OCI-LY7 (cell line): ENCODE measurements around the gene B4GALNT4. TPM values are rescaled to one million over a fixed set of nuclear protein-coding genes. Genes with fewer than 3 reads are reported as not detected.

ENCODE experiments used
- BruUV-seq: library from RNA; stranded (reverse); fragments of 400-500 nt; replicated peaks from 2 replicates; lab custom pipeline; 2021; lab: Mats Ljungman, UMichigan
- CTCF ChIA-PET: fragments of 300-600 bp; sonication (Branson Sonifier 250); formaldehyde crosslinking; loops from one replicate; lab custom pipeline; 2022; ENCODE audit warnings: antibody characterized with exemption; ENCODE audit not compliant: unreplicated experiment; lab: Charles Lee
- POLR2A ChIA-PET: fragments of 300-600 bp; sonication (Branson Sonifier 250); formaldehyde crosslinking; loops from one replicate; lab custom pipeline; 2022; ENCODE audit warnings: antibody characterized with exemption; lab: Charles Lee
- DNase-seq: peaks from one replicate; pipeline ENCODE4 v3.0.0-alpha.2; 2015; ENCODE audit warnings: low spot score
- H2AFZ ChIP-seq: fragments of 200-600 bp; sonication (generic), shearing (Covaris generic); 2 replicates; pipeline ENCODE4 v1.6.1; 2014; ENCODE audit warnings: mild to moderate bottlenecking, antibody characterized with exemption, low read length, moderate library complexity
- H3K27ac ChIP-seq: fragments of 200-600 bp; sonication (generic); 2 replicates; pipeline ENCODE4 v1.5.1; 2014; ENCODE audit warnings: mixed run types, low read depth, mild to moderate bottlenecking, moderate library complexity, low read length, inconsistent platforms; ENCODE audit not compliant: poor library complexity, severe bottlenecking
- H3K36me3 ChIP-seq: fragments of 200-600 bp; sonication (generic); 2 replicates; pipeline ENCODE4 v1.6.1; 2014; ENCODE audit warnings: mild to moderate bottlenecking, antibody characterized with exemption, low read length, moderate library complexity, mixed read lengths; ENCODE audit not compliant: insufficient read depth
- H3K4me1 ChIP-seq: fragments of 200-600 bp; sonication (generic); 2 replicates; pipeline ENCODE4 v1.5.1; 2014; ENCODE audit warnings: mild to moderate bottlenecking, low read length; ENCODE audit not compliant: insufficient read depth, poor library complexity, severe bottlenecking
- H3K4me2 ChIP-seq: fragments of 200-600 bp; sonication (generic); 2 replicates; pipeline ENCODE4 v1.6.1; 2014; ENCODE audit warnings: mild to moderate bottlenecking, low read length
- H3K4me3 ChIP-seq: fragments of 200-600 bp; sonication (generic); 2 replicates; pipeline ENCODE4 v1.5.1; 2014; ENCODE audit warnings: mild to moderate bottlenecking, low read depth, low read length; ENCODE audit not compliant: poor library complexity, severe bottlenecking
- H3K79me2 ChIP-seq: fragments of 200-600 bp; sonication (generic); 2 replicates; pipeline ENCODE4 v1.6.1; 2016; ENCODE audit warnings: low read depth, mild to moderate bottlenecking, low read length, moderate library complexity, mixed read lengths; ENCODE audit not compliant: insufficient read depth
- H3K9me2 ChIP-seq: fragments of 200-600 bp; sonication (generic); 2 replicates; pipeline ENCODE4 v1.6.1; 2016; ENCODE audit warnings: mild to moderate bottlenecking, low read length, mixed read lengths; ENCODE audit not compliant: insufficient read depth
- H3K9me3 ChIP-seq: fragments of 200-600 bp; sonication (generic); 2 replicates; pipeline ENCODE4 v1.6.1; 2014; ENCODE audit warnings: mild to moderate bottlenecking, mixed run types, low read length, mixed read lengths
- H4K20me1 ChIP-seq: fragments of 200-600 bp; sonication (generic); 2 replicates; pipeline ENCODE4 v1.6.1; 2014; ENCODE audit warnings: mild to moderate bottlenecking, antibody characterized with exemption, low read length, moderate library complexity, mixed read lengths; ENCODE audit not compliant: insufficient read depth
- CTCF ChIP-seq: fragments of 200-600 bp; sonication (generic); conservative IDR thresholded peaks from 2 replicates; pipeline ENCODE4 v1.5.1; 2014; ENCODE audit warnings: mild to moderate bottlenecking, antibody characterized with exemption, low read length, moderate library complexity, mixed read lengths
- EZH2phosphoT487 ChIP-seq: fragments of 200-600 bp; sonication (generic); IDR thresholded peaks from 2 replicates; pipeline ENCODE4 v1.6.1; 2018; ENCODE audit warnings: low read depth, borderline replicate concordance, mild to moderate bottlenecking, mixed run types, antibody characterized with exemption, low read length, moderate library complexity, mixed read lengths
- intact Hi-C: fragments of 100-400 bp; cut with micrococcal nuclease; formaldehyde crosslinking; loops from one replicate; pipeline ENCODE4 v1.10.0; 2022; ENCODE audit not compliant: unreplicated experiment
- total RNA-seq, 2 experiments: library from RNA; depleted of rRNA in 1 of 2; stranded (reverse); fragments of >200 nt in 1 of 2; shearing (Covaris generic) in 1 of 2; gene quantifications; 2 replicates each; pipeline ENCODE4 v1.2.3, GENCODE V29; 2014 to 2022

B4GALNT4 gene
- total RNA-seq, 2 experiments from 2014 or later: not detected

- H3K9me3 ChIP-seq: no peaks in the 10 kb centered on the region
- H3K9me2 ChIP-seq: no peaks in the 10 kb centered on the region
- no peaks in the 10 kb centered on the region for H4K20me1 ChIP-seq
- no peak for TF ChIP-seq CTCF
- no peak for TF ChIP-seq EZH2phosphoT487
- no TSS peak for BruUV-seq
- H3K4me3 ChIP-seq: no peak overlapping the region
- CTCF ChIA-PET: no interaction called here
- intact Hi-C loops: no loop called here
- POLR2A ChIA-PET: no interaction called here
- H2AFZ ChIP-seq: no peak overlapping the region
- no peaks in the 10 kb centered on the region for H3K79me2 ChIP-seq
- H3K4me1 ChIP-seq: no peaks in the 10 kb centered on the region
- no peak overlapping the region for H3K27ac ChIP-seq
- H3K4me2 ChIP-seq: no peak overlapping the region
- DNase-seq: no peak
- no peaks in the 10 kb centered on the region for H3K36me3 ChIP-seq
These were observed 11.2 kb downstream of the B4GALNT4 start for GRCh38 chr11:380491-380890.

GRCh38 chr11:380996-381395, 11.7 kb downstream of the B4GALNT4 start:
- Histone ChIP-seq H3K9me3 (no peaks in the 10 kb centered on the region), H3K4me1 (no peaks in the 10 kb centered on the region), H4K20me1 (no peaks in the 10 kb centered on the region), H3K4me2 (no peak overlapping the region), H2AFZ (no peak overlapping the region), H3K27ac (no peak overlapping the region), H3K4me3 (no peak overlapping the region), H3K36me3 (no peaks in the 10 kb centered on the region), H3K9me2 (no peaks in the 10 kb centered on the region), H3K79me2 (no peaks in the 10 kb centered on the region)
- intact Hi-C loops: no loop called here
- ChIA-PET CTCF (no interaction called here), POLR2A (no interaction called here)
- TF ChIP-seq EZH2phosphoT487: no peak
- TF ChIP-seq CTCF: no peak
- BruUV-seq: no TSS peak
- DNase-seq: no peak

- Histone ChIP-seq H3K27ac (no peak overlapping the region), H3K4me3 (no peak overlapping the region), H3K79me2 (no peaks in the 10 kb centered on the region), H3K9me3 (no peaks in the 10 kb centered on the region), H3K36me3 (no peaks in the 10 kb centered on the region), H2AFZ (no peak overlapping the region), H3K4me2 (no peak overlapping the region), H3K4me1 (no peaks in the 10 kb centered on the region), H3K9me2 (no peaks in the 10 kb centered on the region), H4K20me1 (no peaks in the 10 kb centered on the region)
- ChIA-PET POLR2A (no interaction called here), CTCF (no interaction called here)
- intact Hi-C loops: no loop called here
- BruUV-seq: no TSS peak
- TF ChIP-seq CTCF (no peak), EZH2phosphoT487 (no peak)
- no peak for DNase-seq
These were observed 12.3 kb downstream of the B4GALNT4 start for GRCh38 chr11:381501-382072.
